Neural crest cell (in vitro differentiated cells): ENCODE measurements around the gene BEND5. TPM values are rescaled to one million over a fixed set of nuclear protein-coding genes. Genes with fewer than 3 reads are reported as not detected.

ENCODE experiments used
- DNase-seq: peaks from one replicate; pipeline ENCODE4 v3.0.0; 2021; ENCODE audit warnings: low read depth, mixed read lengths, low spot score
- H3K27ac Mint-ChIP-seq: one replicate; pipeline ENCODE4 v1.8.0; 2021; ENCODE audit warnings: mild to moderate bottlenecking, mixed read lengths; ENCODE audit not compliant: unreplicated experiment
- H3K27me3 Mint-ChIP-seq: 2 replicates; pipeline ENCODE4 v1.8.0; 2021; ENCODE audit warnings: low read depth, mild to moderate bottlenecking, mixed read lengths
- H3K36me3 Mint-ChIP-seq: 2 replicates; pipeline ENCODE4 v1.8.0; 2021; ENCODE audit warnings: low read depth, mild to moderate bottlenecking, mixed read lengths
- H3K4me1 Mint-ChIP-seq: 2 replicates; pipeline ENCODE4 v1.8.0; 2021; ENCODE audit warnings: mixed read lengths
- H3K4me3 Mint-ChIP-seq: one replicate; pipeline ENCODE4 v1.8.0; 2021; ENCODE audit warnings: mild to moderate bottlenecking, mixed read lengths
- H3K9me3 Mint-ChIP-seq: 2 replicates; pipeline ENCODE4 v1.8.0; 2021; ENCODE audit warnings: mixed read lengths
- CTCF ChIP-seq: fragments of 200-600 bp; sonication (generic); conservative IDR thresholded peaks from 2 replicates; pipeline ENCODE4 v1.5.0; 2021; ENCODE audit warnings: antibody characterized with exemption, mild to moderate bottlenecking
- total RNA-seq: library from RNA; stranded (reverse); gene quantifications from 2 replicates; pipeline ENCODE4 v1.2.1, GENCODE V29; 2021

Gene BEND5
- total RNA-seq, 1 donor from 2014 or later, result 18.0 TPM

GRCh38 chr1:48726557-48727215, 50.0 kb downstream of the BEND5 start:
- no peak for DNase-seq
- TF ChIP-seq CTCF, result no peak
- H3K27me3 Mint-ChIP-seq, result no peaks in the 10 kb centered on the region
- H3K4me3 Mint-ChIP-seq, result no peak overlapping the region
- H3K27ac Mint-ChIP-seq, result no peak overlapping the region
- no peaks in the 10 kb centered on the region for H3K4me1 Mint-ChIP-seq
- H3K36me3 Mint-ChIP-seq, result peaks cover 4% of the 10 kb centered on the region
- no peaks in the 10 kb centered on the region for H3K9me3 Mint-ChIP-seq

- H3K27me3 Mint-ChIP-seq, result no peaks in the 10 kb centered on the region
- peaks cover 4% of the 10 kb centered on the region for H3K36me3 Mint-ChIP-seq
- no peaks in the 10 kb centered on the region for H3K4me1 Mint-ChIP-seq
- no peak for TF ChIP-seq CTCF
- no peak overlapping the region for H3K4me3 Mint-ChIP-seq
- H3K9me3 Mint-ChIP-seq, result no peaks in the 10 kb centered on the region
- H3K27ac Mint-ChIP-seq, result no peak overlapping the region
- no peak for DNase-seq
Observed at GRCh38 chr1:48726139-48726538, 50.6 kb downstream of the BEND5 start.

GRCh38 chr1:48725341-48726046, 51.2 kb downstream of the BEND5 start:
- no peak for TF ChIP-seq CTCF
- Mint-ChIP-seq H3K36me3 (peaks cover 4% of the 10 kb centered on the region), H3K27ac (no peak overlapping the region), H3K4me3 (no peak overlapping the region), H3K4me1 (no peaks in the 10 kb centered on the region), H3K9me3 (no peaks in the 10 kb centered on the region), H3K27me3 (no peaks in the 10 kb centered on the region)
- DNase-seq, result no peak

- DNase-seq, result no peak
- H3K4me3 Mint-ChIP-seq, result no peak overlapping the region
- no peak overlapping the region for H3K27ac Mint-ChIP-seq
- H3K4me1 Mint-ChIP-seq, result no peaks in the 10 kb centered on the region
- no peaks in the 10 kb centered on the region for H3K27me3 Mint-ChIP-seq
- TF ChIP-seq CTCF, result no peak
- no peaks in the 10 kb centered on the region for H3K9me3 Mint-ChIP-seq
- no peaks in the 10 kb centered on the region for H3K36me3 Mint-ChIP-seq
Observed at GRCh38 chr1:48720929-48721328, 55.8 kb downstream of the BEND5 start.

- H3K4me3 Mint-ChIP-seq, result no peak overlapping the region
- H3K27ac Mint-ChIP-seq, result no peak overlapping the region
- H3K27me3 Mint-ChIP-seq, result peaks cover 3% of the 10 kb centered on the region
- TF ChIP-seq CTCF, result no peak
- H3K36me3 Mint-ChIP-seq, result no peaks in the 10 kb centered on the region
- no peak for DNase-seq
- no peaks in the 10 kb centered on the region for H3K4me1 Mint-ChIP-seq
- H3K9me3 Mint-ChIP-seq, result no peaks in the 10 kb centered on the region
Observed at GRCh38 chr1:48718705-48719104, 58.0 kb downstream of the BEND5 start.
